Parathyroid adenoma (tissue), 2 donors: ENCODE data around the gene PABPN1L.

Experiments
- H2AFZ ChIP-seq: fragments of 300-600 bp; sonication (generic); one replicate; pipeline ENCODE4 v1.7.0; 2017; ENCODE audit warnings: antibody characterized with exemption, mild to moderate bottlenecking
- H3K27ac ChIP-seq: fragments of 300-600 bp; sonication (generic); one replicate; pipeline ENCODE4 v1.7.0; 2017
- H3K27me3 ChIP-seq: fragments of 300-600 bp; sonication (generic); one replicate; pipeline ENCODE4 v1.7.0; 2017; ENCODE audit warnings: low read length; ENCODE audit not compliant: control insufficient read depth, insufficient read depth
- H3K36me3 ChIP-seq: fragments of 300-600 bp; sonication (generic); one replicate; pipeline ENCODE4 v1.7.0; 2017; ENCODE audit warnings: low read length; ENCODE audit not compliant: control insufficient read depth, insufficient read depth
- H3K4me1 ChIP-seq: fragments of 300-600 bp; sonication (generic); one replicate; pipeline ENCODE4 v1.7.0; 2017; ENCODE audit warnings: control low read depth
- H3K4me2 ChIP-seq: fragments of 300-600 bp; sonication (generic); one replicate; pipeline ENCODE4 v1.7.0; 2017; ENCODE audit warnings: low read length
- H3K4me3 ChIP-seq: fragments of 300-600 bp; sonication (generic); one replicate; pipeline ENCODE4 v1.7.0; 2017; ENCODE audit warnings: low read depth, low read length
- H3K79me2 ChIP-seq: fragments of 300-600 bp; sonication (generic); one replicate; pipeline ENCODE4 v1.7.0; 2017; ENCODE audit warnings: control low read depth
- H3K9ac ChIP-seq: fragments of 300-600 bp; sonication (generic); one replicate; pipeline ENCODE4 v1.7.0; 2017; ENCODE audit warnings: mild to moderate bottlenecking
- H3K9me3 ChIP-seq: fragments of 300-600 bp; sonication (generic); one replicate; pipeline ENCODE4 v1.7.0; 2017; ENCODE audit warnings: low read length; ENCODE audit not compliant: control insufficient read depth
- CTCF ChIP-seq: fragments of 300-600 bp; sonication (generic); IDR thresholded peaks from one replicate; pipeline ENCODE4 v1.7.0; 2017; ENCODE audit warnings: antibody characterized with exemption, mild to moderate bottlenecking
- donor health status: primary hyperparathyroidism.

The PABPN1L gene

GRCh38 chr16:88843256-88843655 lies 23.2 kb downstream of the PABPN1L start:
- Histone ChIP-seq H3K36me3 (no peaks in the 10 kb centered on the region), H3K79me2 (peaks cover 4% of the 10 kb centered on the region), H3K27me3 (no peaks in the 10 kb centered on the region), H3K27ac (no peak overlapping the region), H2AFZ (no peak overlapping the region), H3K9me3 (no peaks in the 10 kb centered on the region), H3K9ac (no peak overlapping the region), H3K4me3 (no peak overlapping the region), H3K4me2 (no peak overlapping the region), H3K4me1 (no peaks in the 10 kb centered on the region)
- TF ChIP-seq CTCF, result no peak

- no peak overlapping the region for H3K9ac ChIP-seq
- no peaks in the 10 kb centered on the region for H3K36me3 ChIP-seq
- no peak overlapping the region for H3K27ac ChIP-seq
- no peaks in the 10 kb centered on the region for H3K4me1 ChIP-seq
- H3K9me3 ChIP-seq, result no peaks in the 10 kb centered on the region
- no peak overlapping the region for H3K4me3 ChIP-seq
- no peak for TF ChIP-seq CTCF
- no peak overlapping the region for H2AFZ ChIP-seq
- H3K4me2 ChIP-seq, result no peak overlapping the region
- no peaks in the 10 kb centered on the region for H3K27me3 ChIP-seq
- peaks cover 4% of the 10 kb centered on the region for H3K79me2 ChIP-seq
Observed at GRCh38 chr16:88842806-88843205, 23.7 kb downstream of the PABPN1L start.

- H2AFZ ChIP-seq, result no peak overlapping the region
- H3K4me2 ChIP-seq, result no peak overlapping the region
- no peak overlapping the region for H3K4me3 ChIP-seq
- H3K79me2 ChIP-seq, result peaks cover 4% of the 10 kb centered on the region
- H3K4me1 ChIP-seq, result no peaks in the 10 kb centered on the region
- H3K27ac ChIP-seq, result no peak overlapping the region
- no peaks in the 10 kb centered on the region for H3K27me3 ChIP-seq
- no peak for TF ChIP-seq CTCF
- H3K36me3 ChIP-seq, result no peaks in the 10 kb centered on the region
- no peak overlapping the region for H3K9ac ChIP-seq
- H3K9me3 ChIP-seq, result no peaks in the 10 kb centered on the region
Observed at GRCh38 chr16:88842308-88842756, 24.1 kb downstream of the PABPN1L start.

GRCh38 chr16:88841521-88842307 lies 24.7 kb downstream of the PABPN1L start:
- H3K4me1 ChIP-seq, result no peaks in the 10 kb centered on the region
- H3K36me3 ChIP-seq, result no peaks in the 10 kb centered on the region
- H3K4me3 ChIP-seq, result no peak overlapping the region
- H3K79me2 ChIP-seq, result peaks cover 2% of the 10 kb centered on the region
- no peaks in the 10 kb centered on the region for H3K27me3 ChIP-seq
- H3K9me3 ChIP-seq, result no peaks in the 10 kb centered on the region
- H3K27ac ChIP-seq, result no peak overlapping the region
- no peak overlapping the region for H3K4me2 ChIP-seq
- no peak overlapping the region for H3K9ac ChIP-seq
- TF ChIP-seq CTCF, result no peak
- H2AFZ ChIP-seq, result no peak overlapping the region
